ENCODE results near the gene TIGD1.

Gene TIGD1

DNA sequence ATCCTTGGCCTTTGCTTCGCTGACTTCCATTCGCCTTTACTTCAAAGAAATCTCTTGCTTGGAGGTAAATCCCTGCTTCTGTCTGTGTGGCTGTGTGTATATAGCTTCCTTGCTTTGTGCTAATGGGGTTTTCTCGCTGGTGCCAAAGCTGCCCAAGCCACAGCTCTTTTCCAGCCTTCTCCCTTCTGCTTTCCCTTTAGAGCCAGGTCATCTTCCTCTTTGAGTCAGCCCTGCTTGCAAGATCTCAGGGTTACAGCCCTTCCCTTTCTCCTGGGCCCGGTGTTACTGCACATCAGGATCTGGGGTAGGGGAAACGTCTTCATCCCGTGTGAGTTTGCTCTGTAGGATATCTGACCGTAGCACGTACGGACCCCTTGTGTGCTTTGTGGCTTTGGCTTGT is 19.2 kb upstream of the TIGD1 start:
- peak in 3 of 4 experiments; percentile 41 to 55 (median 54) for DNase-seq

GRCh38 chr2:232568161-232568560 is 17.8 kb upstream of the TIGD1 start:
- peak; percentile 50 to 72 (median 66) for DNase-seq

DNA sequence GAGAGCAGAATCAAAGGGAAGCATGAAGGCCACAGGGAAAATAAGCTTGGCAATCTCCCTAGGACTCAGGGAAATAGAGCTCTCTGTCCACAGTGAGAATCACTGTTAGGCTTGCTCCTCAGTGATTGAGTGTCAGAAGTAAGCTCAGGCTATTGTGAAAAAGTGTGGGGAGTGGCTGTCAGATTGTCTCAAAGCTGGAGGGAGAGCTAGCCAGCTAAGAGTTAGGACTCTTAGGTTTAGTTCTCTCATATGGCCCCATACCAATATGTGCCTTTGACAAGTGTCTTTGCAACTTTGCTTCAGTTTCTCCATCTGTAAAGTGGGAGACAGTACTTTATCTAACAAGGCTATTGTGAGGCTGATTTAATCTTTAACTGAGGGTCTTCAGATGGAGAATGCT is 17.4 kb upstream of the TIGD1 start:
- no peak for DNase-seq

DNA sequence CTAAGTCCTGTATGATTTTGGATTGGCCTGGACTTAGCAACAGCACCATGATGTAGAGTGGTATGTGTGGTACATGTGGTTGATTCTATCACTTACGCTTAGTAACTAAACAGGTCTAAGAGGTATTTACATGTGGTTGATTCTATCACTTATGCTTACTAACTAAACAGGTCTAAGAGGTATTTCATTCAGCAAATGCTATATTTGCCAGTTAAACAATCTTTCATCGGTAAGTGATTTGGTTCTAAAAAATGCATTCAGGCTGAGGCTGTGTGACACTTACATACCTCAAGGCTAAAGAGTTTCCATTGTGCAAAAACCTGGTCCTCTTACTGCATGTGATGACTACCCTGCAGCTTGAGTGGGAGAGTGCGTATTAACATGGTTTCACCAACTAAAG is 13.2 kb upstream of the TIGD1 start:
- no peak for DNase-seq

- peak in 2 of 4 experiments; percentile 9 to 11 for DNase-seq
Measured at GRCh38 chr2:232562515-232563151, 12.3 kb upstream of the TIGD1 start.

GRCh38 chr2:232556426-232556825 is 6.1 kb upstream of the TIGD1 start:
- no peak for DNase-seq

DNA sequence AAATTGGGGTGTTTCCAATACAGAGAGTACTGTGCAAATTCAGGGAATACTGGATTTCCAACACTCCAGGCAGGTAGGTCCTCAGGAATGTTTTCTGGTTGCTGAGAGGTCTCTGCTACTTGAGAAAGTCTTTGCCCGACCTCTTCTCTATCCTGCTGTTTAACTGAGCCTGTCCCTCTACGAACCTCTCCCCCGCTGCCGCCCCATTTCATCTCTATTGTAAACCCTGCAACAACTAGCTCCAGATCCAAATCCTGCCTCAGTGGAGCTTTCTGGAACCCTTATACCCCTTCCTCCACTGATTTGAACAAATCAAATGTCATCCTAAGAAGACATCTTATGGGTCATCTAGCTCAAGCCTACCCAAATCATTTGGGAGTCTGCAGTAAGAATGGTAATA is 1.4 kb upstream of the TIGD1 start:
- no peak for DNase-seq

- no peak for DNase-seq
Measured at GRCh38 chr2:232551250-232551638, 887 bp upstream of the TIGD1 start.

- no peak for DNase-seq
Measured at GRCh38 chr2:232549655-232550353, 553 bp downstream of the TIGD1 start.

GRCh38 chr2:232547991-232548390 is 2.4 kb downstream of the TIGD1 start:
- DNase-seq, result no peak

DNA sequence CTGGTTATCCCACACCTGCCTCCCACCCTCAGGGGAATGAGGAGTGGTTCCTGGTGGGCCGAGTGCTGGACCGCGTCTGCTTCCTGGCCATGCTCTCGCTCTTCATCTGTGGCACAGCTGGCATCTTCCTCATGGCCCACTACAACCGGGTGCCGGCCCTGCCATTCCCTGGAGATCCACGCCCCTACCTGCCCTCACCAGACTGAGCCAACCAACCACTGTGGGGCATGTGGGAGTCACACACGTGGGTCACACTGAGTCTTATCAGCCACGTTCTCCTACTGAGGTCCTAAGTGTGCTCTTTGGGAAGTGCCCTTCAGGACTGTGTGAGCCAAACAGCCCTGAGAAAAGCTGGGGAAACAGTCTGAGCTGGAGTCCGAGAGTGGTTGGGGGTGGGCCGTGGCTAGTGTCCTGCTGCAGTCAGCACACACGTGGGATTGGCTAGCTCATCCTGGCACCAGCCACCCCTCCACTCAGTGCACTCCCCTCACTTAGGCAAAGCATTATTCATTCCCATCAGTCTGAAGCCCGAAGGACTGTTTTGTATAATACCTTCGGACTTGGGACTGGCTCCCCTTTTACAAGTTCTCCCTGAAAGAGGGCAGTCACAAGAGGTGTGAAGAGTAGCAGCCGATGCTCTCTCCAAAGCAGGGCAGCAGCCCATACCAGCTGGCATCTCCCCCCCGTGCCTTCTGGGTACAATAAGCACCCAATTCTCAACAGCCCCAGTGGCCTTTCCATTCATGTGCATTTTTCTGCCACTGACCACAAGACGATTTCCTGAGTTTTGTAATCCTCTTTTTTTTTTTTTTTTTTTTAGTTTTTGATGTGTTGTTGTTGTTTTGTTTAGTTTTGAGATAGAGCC is 4.6 kb downstream of the TIGD1 start:
- peak in 1 of 4 experiments; percentile 22 for DNase-seq

- no peak for DNase-seq
Measured at GRCh38 chr2:232544674-232545073, 5.7 kb downstream of the TIGD1 start.

- no peak for DNase-seq
Measured at GRCh38 chr2:232543928-232544631, 6.3 kb downstream of the TIGD1 start.

- DNase-seq, result no peak
Measured at GRCh38 chr2:232543491-232543890, 6.9 kb downstream of the TIGD1 start.

- no peak for DNase-seq
Measured at GRCh38 chr2:232542715-232543467, 7.5 kb downstream of the TIGD1 start.

DNA sequence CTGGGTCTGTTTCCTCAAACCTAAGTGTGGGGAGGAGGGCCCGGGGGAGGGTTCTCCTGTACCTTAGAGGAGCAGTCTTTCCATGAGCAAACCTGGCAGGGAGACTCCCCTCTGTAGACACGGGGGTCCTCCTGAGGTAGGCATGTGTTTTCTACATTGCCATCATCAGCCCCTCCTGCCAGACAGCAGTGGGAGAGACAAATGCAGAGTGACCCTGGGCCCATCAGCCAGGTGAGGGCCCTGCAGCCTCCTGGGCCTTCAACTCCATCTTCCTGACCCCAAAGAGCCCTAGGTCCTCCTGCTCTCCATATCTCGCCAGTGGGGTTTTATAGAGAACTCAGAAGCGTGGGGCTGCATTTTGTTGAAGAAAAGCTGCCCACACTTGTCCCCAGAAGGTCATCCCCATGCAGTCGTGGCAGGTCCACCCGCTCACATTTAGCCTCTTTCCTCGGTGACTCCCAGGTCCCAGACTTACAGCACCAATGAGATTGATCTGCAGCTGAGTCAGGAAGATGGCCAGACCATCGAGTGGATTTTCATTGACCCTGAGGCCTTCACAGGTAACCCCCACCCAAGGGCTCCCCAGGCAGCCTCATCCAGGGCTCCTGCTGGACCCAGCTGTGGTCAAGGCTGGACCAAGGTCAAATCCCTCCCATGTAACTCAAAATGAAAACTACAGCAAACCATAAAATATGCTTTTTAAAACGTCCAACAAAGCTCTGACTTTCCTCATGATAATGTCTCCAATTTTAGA is 8.2 kb downstream of the TIGD1 start:
- no peak for DNase-seq

- DNase-seq, result peak; percentile 17 to 56 (median 35)
Measured at GRCh38 chr2:232541195-232541960, 9.0 kb downstream of the TIGD1 start.

- no peak for DNase-seq
Measured at GRCh38 chr2:232540441-232541041, 9.8 kb downstream of the TIGD1 start.

GRCh38 chr2:232539298-232540231 is 10.8 kb downstream of the TIGD1 start, which contains the start of gene CHRNG:
CHRNG (plus strand) TSS chr2:232539692; CDS start chr2:232539748, 56 bp downstream.
- no peak for DNase-seq
